ENCODE measurements around the gene METTL2B. TPM values are rescaled to one million over a fixed set of nuclear protein-coding genes. Genes with fewer than 3 reads are reported as not detected.

The METTL2B gene
- total and polyA plus RNA-seq, 2 of the 13 experiments (the other 11 are each of a cell fraction or from before 2014, with no cell fraction given) = 15.5 to 33.1 TPM

GRCh38 chr7:128427289-128427891, 49.2 kb upstream of the METTL2B start (continued):
- TF ChIP-seq ZMAT5 (CRISPR knock-in tag; IDR thresholded peaks at IDR 0.05; ENCODE audit: borderline replicate concordance, low read depth) = no peak
- TF ChIP-seq MYNN (CRISPR knock-in tag; IDR thresholded peaks at IDR 0.05; ENCODE audit: low read depth) = no peak
- peak; percentile 84 for TF ChIP-seq CTCF (CRISPR knock-in tag; IDR thresholded peaks at IDR 0.05)
- TF ChIP-seq STAG1 (CRISPR knock-in tag; IDR thresholded peaks at IDR 0.05) = peak; percentile 86
- TF ChIP-seq SP140L (CRISPR knock-in tag; IDR thresholded peaks at IDR 0.05; ENCODE audit: borderline replicate concordance) = no peak

- CTCF ChIA-PET (ENCODE audit: low intra/inter-chr PET ratio, low total read pairs) = interaction anchor here (7.4 kb wide), 1 partner anchor 30 kb away, joined by 140 read pairs; no protein-coding TSS in a partner anchor
- H3K36me3 ChIP-seq (replicated peaks in 1 of 2; ENCODE audit: control insufficient read depth in 1 of 2, insufficient read depth in 2 of 2, low read length in 2 of 2) = no peaks in the 10 kb centered on the region
- DNase-seq (ENCODE audit: low spot score) (no peak), FAIRE-seq (no peak), ATAC-seq (peak; percentile 45; the same call in 1 of the 3 replicates)
- H3K9me3 ChIP-seq (ENCODE audit: low read length) = no peaks in the 10 kb centered on the region
- H2AFZ ChIP-seq (ENCODE audit: low read length) = no peak overlapping the region
- H3K9ac ChIP-seq (ENCODE audit: insufficient read depth, low read depth, low read length) = no peak overlapping the region
- BruUV-seq (replicated peaks) = no TSS peak
- in situ Hi-C loops (cut with HindIII; ENCODE audit: extremely low pct_ligation_motif_present, low pct_unique_long_range_greater_than_20kb) = loop anchor here (25.0 kb wide), 1 partner anchor 457 kb away; no protein-coding TSS in a partner anchor
- H4K20me1 ChIP-seq (ENCODE audit: insufficient read depth, low read length) = no peaks in the 10 kb centered on the region
- intact Hi-C loops (cut with micrococcal nuclease; ENCODE audit: unreplicated experiment) = no loop called here
- no peak overlapping the region for H3K4me2 ChIP-seq (ENCODE audit: low read depth, low read length)
- H3K27me3 ChIP-seq (ENCODE audit: control insufficient read depth in 1 of 2, insufficient read depth in 2 of 2, low read length in 2 of 2) = peaks cover 2 to 10% of the 10 kb centered on the region in 2 experiments; a peak in 3 of 5 replicates
- no peak overlapping the region for H3K4me3 ChIP-seq (replicated peaks in 1 of 3; ENCODE audit: insufficient read depth in 1 of 3, low read depth in 2 of 3, low read length in 3 of 3)
- H3K27ac ChIP-seq (ENCODE audit: extremely low read length, insufficient read depth, low read length) = no peak overlapping the region
- TF ChIP-seq STAG1 (CRISPR knock-in tag; IDR thresholded peaks at IDR 0.05) = peak; percentile 29
- peak; percentile 45 for TF ChIP-seq MNT (IDR thresholded peaks at IDR 0.05)
- TF ChIP-seq SMC3 (IDR thresholded peaks at IDR 0.05; ENCODE audit: low read length) = peak; percentile 47; the same call in 1 of the 2 replicates
- no peak for TF ChIP-seq POGZ (CRISPR knock-in tag; IDR thresholded peaks at IDR 0.05)
- TF ChIP-seq CTCF (CRISPR knock-in tag; IDR thresholded peaks at IDR 0.05) = peak; percentile 50
- no peaks in the 10 kb centered on the region for H3K79me2 ChIP-seq (ENCODE audit: insufficient read depth, low read length)
- 13% methylated on average over 3 of the region's 3 CpGs for WGBS (ENCODE audit: low lambda C conversion rate)
- POLR2A ChIA-PET = no interaction called here
- peaks cover 49% of the 10 kb centered on the region for H3K4me1 ChIP-seq (ENCODE audit: insufficient read depth, low read length)
These were observed 46.3 kb upstream of the METTL2B start for GRCh38 chr7:128430207-128430606.
